ENCODE data around the gene WDR59.

The WDR59 gene

GRCh38 chr16:74825941-74826340 lies 159.0 kb downstream of the WDR59 start:
- Histone ChIP-seq H3K4me3 (ENCODE audit: insufficient read depth, low read depth, low read length) (no peak overlapping the region), H3K27me3 (ENCODE audit: control insufficient read depth, insufficient read depth, low read length, poor library complexity, severe bottlenecking) (no peaks in the 10 kb centered on the region), H3K27ac (ENCODE audit: insufficient read depth, low read depth, low read length, poor library complexity, severe bottlenecking) (no peak overlapping the region), H3K36me3 (ENCODE audit: control insufficient read depth, insufficient read depth, low read length) (no peaks in the 10 kb centered on the region), H3K9me3 (ENCODE audit: control insufficient read depth, low read length) (no peaks in the 10 kb centered on the region), H3K4me1 (ENCODE audit: control insufficient read depth, insufficient read depth, low read length) (no peaks in the 10 kb centered on the region)
- WGBS, 2 experiments = 78 to 79% methylated on average over 5 of the region's 5 CpGs

- Histone ChIP-seq H3K4me3 (ENCODE audit: insufficient read depth, low read depth, low read length) (no peak overlapping the region), H3K27me3 (ENCODE audit: control insufficient read depth, insufficient read depth, low read length, poor library complexity, severe bottlenecking) (no peaks in the 10 kb centered on the region), H3K9me3 (ENCODE audit: control insufficient read depth, low read length) (no peaks in the 10 kb centered on the region), H3K4me1 (ENCODE audit: control insufficient read depth, insufficient read depth, low read length) (no peaks in the 10 kb centered on the region), H3K27ac (ENCODE audit: insufficient read depth, low read depth, low read length, poor library complexity, severe bottlenecking) (no peak overlapping the region), H3K36me3 (ENCODE audit: control insufficient read depth, insufficient read depth, low read length) (no peaks in the 10 kb centered on the region)
- 96 to 98% methylated on average over 2 of the region's 3 CpGs for WGBS, 2 experiments
Observed at GRCh38 chr16:74825016-74825415, 159.9 kb downstream of the WDR59 start.

Measured in ectodermal cell (in vitro differentiated cells).